Anterior cingulate cortex (tissue), 58 donors: ENCODE results near the gene DENND4A.

Source experiments
- DNase-seq, 58 donors: peaks; one replicate each; lab custom pipeline; 2025; lab: John Stamatoyannopoulos, UW

DENND4A gene

DNA sequence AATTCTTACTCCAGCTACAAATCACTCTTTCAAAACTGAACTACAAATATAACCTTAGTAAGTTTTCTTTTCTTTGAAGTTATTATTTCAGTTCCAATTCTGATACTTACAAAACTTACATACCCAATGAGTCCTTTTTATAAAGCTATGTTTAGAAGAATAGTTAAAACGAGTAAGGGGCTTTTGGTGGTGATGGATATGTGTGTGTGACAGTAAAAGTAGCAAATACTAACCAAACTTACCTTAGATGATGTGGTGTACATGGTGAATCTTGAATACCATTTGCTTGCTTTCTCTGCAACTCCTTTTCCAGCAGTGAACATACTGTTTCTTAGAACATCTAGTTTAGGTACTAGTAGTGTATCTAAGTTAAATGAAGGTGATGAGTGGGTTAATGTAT, 101.9 kb downstream of the DENND4A start:
- DNase-seq, result no peak

DNA sequence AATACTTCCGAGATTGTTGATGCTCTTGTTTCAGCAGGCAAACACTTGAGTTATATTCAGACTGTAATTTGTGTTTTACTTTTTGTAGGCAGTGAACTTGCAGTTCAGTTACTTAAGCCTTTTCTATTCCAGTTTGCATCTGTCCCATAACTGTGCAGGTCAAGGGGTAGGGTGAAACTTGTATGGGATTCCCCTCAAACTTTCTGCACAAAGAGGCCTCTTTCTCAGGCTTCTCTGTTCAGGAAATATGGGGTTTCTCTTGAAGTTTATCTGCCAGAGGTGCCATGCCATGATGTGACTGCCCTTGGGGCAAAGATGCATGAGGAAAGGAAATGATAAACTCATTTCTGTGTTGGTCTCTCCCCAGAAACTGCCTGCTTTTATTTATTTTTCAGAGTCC, 103.6 kb downstream of the DENND4A start:
- DNase-seq, result no peak

DNA sequence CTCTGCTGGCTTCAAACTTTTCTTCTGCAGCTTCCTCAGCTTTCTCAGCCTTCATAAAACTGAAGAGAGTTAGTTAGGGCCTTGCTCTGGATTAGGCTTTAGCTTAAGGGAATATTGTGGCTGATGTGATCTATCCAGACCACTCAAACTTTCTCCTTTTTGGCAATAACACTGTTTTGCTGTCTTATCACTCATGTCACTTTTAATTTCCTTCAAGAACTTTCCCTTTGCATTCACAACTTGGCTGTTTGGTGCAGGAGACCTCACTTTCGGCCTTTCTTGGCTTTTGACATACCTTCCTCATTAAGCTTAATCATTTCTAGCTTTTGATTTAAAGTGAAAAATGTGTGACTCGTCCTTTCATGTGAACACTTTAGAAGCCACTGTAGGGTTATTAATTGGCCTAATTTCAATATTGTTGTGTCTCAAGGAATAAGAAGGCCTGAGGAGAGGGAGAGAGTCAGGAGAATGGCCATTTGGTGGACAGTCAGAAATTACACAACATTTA, 109.6 kb downstream of the DENND4A start:
- no peak for DNase-seq

DNA sequence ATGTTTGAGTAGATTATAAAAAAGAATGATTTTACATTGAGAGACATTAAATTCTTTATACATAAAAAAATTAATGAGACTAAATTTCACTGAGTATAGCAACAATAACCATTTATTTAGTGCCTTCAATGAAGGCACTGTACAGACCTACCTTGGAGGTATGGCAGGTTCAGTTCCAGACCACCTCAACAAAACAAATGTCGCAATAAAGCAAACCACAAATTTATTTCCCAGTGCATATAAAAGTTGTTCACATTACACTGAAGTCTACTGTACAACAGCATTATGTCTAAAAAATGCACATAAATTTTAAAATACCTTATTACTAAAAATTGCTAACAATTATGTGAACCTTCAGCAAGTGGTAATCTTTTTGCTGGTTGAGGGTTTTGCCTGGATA, 111.5 kb downstream of the DENND4A start:
- DNase-seq, result no peak

DNA sequence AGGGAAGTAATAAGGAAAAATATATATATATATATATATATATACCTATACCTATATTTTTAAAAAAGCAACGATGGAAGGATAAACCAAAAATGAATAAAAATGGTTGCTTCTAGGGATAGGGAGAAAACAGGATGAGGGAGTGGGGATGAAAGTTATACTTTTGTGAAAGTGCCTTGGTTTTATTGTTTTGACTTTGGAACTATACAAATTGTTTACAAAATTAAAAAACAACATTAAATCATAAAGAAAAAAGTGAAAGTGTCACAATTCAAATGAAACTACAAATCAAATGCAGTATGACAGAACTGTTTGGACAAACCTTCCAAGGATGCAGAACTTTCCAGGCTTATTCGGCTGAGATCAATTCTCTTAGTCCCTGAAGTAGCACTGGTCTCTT, 116.0 kb downstream of the DENND4A start:
- no peak for DNase-seq

DNA sequence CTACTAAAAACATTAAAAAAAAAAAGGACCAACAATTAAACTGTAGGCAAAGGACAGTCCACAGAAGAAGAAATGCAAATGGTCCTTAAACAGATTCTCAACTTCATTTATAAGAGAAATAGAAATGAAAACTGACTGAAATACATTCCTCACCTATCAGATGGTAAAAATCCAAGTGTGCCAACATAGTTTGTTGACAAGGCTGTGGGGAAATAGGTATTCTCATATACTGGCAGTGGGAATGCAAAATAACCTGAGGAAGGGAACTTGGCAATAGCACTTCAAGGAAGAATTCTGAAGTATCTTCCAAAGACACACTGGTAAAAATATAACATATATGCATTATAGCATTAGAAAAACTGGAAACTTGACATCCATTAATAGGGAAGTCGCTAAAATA, 116.5 kb downstream of the DENND4A start:
- no peak for DNase-seq

DNA sequence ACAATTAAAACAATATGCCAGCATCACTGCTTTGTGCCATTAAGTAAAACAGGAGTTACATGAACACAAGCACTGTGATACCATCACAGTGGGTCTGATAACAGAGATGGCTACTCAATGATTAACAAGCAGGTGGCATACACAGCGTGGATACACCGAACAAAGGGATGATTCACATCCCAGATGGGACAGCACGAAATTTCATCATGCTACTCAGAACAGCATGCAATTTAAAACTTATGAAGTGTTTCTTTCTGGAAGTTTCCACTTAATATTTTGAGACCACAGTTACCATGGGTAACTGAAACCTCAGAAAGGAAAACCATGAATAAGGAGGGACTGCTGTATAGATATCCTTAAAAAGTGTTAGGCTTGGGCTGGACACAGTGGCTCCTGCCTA, 125.8 kb downstream of the DENND4A start:
- DNase-seq, result peak in 8 of 58 donors; percentile 2 to 55 (median 14)

DNA sequence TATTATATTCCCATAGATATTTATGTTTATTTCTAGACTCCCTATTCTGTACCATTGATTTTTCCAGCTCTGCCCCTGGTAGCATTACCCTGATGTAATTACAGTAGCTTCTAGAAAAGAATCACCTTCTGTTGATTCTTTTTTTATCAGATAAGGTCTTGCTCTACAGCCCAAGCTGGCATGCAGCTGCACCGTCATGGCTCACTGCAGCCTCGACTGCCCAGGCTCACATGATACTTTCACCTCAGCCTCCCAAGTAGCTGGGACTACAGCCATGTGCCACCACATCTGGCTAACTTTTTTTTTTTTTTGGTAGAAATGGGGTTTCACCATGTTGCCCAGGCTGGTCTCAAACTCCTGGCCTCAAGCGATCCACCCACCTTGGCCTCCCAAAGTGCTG, 128.6 kb downstream of the DENND4A start:
- DNase-seq, result no peak

DNA sequence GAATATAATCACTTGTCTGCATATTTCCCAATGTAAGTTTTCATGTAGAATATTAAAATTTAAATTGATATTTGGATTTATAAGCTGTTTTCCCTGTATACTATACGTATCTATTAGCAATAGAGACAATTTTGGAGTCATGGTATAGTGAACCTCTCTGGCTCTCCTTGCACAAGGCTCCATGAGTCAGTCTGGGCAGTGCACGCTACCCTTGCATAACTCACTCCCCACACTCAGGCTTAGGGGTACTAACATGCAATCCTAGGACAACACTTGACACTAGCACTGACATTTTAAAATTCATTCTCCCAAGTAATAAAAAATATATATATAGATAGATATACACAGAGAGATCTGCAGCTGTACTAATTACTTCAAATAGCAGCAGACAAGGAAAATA, 131.2 kb downstream of the DENND4A start:
- no peak for DNase-seq

DNA sequence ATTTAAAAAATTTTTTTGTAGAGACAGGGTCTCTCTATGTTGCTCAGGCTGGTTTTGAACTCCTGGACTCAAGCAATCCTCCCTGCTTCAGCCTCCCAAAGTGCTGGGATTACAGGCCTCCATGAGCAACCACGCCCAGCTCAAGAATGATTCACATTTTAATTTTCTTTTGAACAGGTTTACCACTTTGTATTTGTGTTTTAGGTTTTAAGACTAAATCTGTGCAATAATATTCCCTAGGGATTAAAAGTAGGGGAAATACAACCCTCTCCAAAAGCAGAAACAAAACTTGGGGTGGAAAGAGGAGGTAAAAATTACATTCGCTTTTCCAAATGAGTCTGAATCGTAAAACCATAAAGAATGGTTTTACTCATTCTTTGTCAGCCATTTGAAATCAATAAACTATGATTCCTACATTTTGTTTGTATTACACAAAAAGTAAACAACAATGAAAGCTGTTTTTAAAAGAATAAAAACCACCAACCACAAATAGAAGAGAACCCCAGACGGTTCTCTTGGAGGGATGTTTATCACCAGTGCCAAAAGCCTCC, 132.5 kb downstream of the DENND4A start:
- DNase-seq, result no peak

DNA sequence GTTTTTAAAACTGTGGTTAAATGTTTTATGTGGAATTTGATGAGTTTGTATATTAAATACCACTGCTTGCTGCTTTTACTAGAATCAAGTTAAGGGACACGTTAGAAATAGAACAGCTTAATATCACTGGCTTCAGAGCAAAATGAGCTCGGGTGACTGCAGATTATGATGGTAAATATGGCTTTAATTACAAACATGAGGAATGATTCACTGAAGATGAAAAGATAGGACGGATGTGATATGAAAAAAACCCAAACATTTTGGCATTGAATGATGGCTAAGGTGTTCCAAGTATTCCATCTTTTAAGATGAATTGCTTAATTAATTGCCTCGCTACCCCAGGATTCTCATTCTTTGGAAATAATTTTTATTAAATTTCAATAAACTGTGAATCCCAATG, 136.6 kb downstream of the DENND4A start:
- no peak for DNase-seq

DNA sequence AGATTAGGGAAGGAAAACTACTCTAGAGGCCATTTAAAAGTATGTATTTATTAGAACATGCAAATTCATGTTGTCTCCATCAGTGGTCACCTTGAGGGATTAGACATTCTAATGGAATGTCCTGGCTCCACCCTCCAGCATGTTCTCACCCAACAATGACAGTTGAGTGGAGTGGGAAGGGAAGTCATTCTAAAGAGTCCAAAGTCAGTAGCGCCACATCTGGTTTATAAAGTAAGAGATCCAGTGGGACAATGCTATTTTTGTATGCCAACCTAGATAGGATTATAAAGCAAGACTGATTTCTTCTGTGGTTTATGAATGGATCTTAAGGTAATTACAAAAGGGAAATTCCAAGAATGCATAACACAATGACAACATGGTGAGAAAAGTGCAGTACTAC, 137.1 kb downstream of the DENND4A start:
- DNase-seq, result no peak

DNA sequence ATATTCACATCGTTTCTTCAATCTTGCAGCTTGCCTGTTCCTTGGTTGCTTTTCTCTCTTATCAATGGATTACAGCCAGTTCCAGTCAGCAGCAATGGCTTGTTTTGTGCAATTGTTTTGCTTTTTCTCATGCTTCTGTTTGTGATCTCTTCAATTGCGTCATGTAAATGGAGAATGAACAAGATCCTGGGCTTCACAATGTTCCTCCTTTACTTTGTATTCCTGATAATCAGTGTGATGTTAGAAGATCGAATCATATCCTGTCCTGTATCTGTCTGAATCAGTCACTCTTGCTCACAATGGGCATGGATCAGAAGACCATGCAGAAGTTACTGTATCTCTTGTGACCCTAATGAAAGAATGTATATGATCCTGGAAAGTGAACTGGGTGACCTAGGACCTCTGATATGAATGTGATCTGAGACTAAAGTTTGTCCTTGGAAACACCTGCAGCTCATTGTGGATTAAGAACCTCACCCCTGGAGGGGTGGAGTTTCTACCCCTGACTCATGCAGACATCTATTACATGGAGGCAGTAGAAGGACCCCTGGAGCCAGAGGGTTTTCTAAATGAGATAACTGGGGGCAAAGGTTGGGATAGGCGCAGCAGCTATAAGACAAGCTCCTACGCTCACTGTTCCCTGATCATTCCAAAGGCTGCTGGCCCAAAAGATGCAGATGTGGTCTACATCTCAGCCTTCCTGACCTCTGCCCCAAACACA, 138.1 kb downstream of the DENND4A start:
- DNase-seq, result no peak

DNA sequence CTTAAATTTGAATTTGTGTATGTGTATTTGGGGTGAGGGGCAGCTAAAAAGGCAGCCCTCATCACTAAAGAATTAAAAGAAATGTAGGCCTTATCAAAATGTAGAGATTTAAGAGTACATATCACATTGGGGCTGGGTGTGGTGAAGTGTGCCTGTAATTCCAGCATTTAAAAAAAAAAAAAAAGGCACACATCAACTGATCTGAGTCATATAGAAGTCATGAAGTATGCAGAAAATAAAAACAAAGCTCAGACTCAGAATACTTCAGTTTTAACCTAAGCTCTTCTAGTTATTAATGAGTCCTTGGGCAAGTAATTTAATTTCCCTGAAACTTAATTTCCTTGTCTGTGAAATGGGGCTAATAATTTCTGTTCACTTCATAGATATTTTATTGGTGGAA, 138.8 kb downstream of the DENND4A start:
- no peak for DNase-seq

DNA sequence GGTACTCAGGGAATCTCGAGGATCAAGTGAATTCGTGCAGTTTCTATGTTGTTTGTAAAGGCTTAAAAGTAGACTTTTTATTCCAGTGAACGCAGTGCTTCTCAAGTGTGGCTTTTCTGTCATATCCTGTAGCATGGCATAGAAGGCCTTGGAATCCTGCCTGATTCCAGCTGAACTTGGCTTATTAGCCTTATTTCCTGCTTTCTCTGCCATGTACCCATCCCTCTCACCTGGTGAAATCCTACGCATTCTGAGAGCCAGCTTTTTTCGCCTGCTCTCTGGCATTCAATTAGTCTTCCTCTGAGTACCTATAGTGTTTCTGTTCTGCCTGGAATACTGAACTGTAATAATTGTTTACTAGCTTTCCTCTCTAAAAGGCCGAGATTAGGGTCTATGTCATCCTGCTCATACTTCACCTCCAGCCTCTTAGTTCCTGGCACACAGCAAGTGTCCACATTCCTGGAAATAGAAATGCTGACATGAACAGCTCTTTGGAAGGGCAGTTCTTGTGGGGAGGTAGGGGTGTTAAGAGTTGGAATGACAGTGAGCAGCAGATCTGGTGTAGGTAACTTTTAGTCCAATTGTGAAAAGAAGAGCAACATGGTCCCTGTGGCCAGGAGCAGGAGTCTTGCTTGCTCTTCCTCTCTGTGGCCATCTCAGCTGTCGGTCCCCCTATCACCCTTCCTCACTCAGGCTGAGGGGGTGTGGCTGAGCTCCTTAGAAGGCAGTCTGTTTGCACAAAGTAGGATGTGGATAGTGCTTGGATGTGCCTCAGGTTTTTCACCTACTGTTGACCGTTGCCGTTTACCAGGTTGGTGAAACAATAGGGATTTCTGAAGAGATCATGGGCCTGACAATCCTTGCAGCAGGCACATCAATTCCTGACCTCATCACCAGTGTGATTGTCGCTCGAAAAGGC, 140.0 kb downstream of the DENND4A start:
- DNase-seq, result no peak

DNA sequence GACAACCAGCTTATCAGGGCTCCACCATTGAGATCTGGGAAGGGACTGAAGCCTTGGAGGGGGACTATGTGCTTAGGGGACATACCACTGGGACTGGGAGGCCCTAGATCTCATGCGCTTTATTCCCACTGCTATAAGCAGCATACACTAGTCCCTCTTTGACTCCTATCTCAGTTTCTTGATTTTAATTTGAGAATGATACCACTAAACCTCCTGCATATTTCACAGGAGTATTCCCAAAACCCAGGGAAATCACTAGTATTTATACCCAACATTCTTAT, 141.1 kb downstream of the DENND4A start:
- no peak for DNase-seq

DNA sequence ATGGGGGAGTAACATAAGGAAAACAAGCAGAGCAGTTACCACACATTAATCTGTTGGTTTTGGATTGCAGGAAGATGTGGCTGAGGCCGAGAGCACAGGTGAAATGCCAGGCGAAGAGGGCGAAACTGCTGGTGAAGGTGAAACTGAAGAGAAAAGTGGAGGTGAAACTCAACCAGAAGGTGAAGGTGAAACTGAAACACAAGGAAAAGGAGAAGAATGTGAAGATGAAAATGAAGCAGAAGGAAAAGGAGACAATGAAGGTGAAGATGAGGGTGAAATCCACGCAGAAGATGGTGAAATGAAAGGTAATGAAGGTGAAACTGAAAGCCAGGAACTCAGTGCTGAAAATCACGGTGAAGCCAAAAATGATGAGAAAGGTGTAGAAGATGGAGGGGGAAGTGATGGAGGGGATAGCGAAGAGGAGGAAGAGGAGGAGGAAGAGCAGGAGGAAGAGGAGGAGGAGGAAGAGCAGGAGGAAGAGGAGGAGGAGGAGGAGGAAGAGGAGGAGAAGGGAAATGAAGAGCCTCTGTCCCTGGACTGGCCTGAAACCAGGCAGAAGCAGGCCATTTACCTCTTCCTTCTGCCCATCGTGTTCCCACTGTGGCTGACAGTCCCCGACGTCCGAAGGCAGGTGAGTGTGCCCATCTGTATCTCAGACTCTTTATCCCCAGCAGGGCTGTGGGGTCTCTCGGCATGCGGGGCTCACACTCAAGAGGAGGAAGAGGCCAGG, 141.6 kb downstream of the DENND4A start:
- no peak for DNase-seq

DNA sequence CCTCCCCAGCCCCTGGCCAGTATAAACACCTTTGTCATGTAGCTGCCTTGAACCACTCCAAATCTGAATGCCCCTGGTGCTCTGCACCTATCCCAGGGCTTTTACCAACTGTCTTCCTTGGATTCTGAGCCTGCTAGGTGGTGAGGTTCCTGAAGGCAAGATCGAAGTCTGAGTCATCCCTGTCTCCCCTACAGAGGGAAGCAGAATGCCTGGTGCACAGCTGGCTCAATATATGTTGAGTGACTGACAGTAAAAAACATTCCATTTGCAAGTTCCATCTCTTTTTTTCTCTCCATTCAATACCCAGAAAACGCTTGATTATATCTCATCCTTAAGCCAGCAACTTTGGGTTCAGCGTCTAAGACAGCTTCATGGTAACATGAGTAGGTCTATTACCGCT, 145.6 kb downstream of the DENND4A start:
- no peak for DNase-seq

DNA sequence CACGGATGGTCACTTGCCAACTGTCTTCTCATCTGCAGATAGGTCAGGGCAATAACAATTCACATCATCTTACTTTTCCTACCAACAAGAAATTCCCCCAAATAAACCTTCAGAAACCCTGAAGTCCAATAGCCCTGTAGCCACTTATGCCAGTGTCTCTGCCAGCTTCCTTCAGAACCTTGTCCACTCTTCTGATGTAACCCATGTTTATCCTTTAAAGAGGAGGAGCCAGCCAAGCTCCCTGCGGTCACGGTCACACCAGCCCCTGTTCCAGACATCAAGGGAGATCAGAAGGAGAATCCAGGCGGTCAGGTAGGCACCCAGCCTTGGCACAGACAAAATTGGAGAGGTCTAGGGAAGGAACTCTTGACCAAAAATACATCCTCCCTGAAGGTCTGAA, 146.7 kb downstream of the DENND4A start:
- DNase-seq, result no peak

DNA sequence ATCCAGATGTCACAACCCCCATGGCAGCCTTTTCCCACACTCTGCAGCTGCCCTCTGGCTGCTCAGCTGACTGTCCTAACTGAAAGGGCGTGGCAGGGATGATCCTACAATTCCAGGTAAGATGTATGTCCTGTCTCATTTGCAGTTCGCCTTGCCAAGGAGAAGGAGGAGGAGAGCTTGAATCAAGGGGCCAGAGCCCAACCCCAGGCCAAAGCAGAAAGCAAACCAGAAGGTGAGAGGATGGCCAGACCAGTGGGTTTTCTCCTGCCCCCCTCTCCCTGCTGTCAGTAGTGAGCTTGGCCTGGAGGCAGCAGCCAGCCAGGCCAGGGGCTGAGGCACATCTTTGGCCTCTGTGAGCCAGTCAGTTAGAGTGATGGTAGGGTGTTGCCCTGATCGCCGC, 147.8 kb downstream of the DENND4A start:
- no peak for DNase-seq

DNA sequence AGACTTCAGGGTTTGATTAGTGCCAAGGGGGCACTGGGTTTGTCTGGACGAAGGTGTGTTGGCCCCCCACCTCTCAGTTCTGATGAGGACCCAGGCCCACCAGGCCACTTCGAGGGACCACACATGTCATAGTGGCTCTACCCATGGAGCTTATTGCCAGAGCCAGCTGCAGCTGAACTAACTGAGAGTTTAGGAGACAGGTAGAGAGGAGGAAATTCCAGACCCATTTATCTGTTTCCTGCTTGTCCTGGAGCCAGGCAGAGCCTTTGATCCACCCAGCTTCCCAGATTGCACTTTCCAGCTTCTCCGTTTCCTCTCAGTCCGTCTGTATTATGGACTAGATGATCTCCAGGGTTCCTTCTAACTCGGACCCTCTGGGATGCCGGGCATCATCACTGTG, 149.5 kb downstream of the DENND4A start:
- no peak for DNase-seq
